MM.1S (cell line): ENCODE results near the gene JHY.

Experiments used
- EZH2 ChIP-seq: fragments of 300-600 bp; sonication (generic); optimal IDR thresholded peaks from 2 replicates; pipeline ENCODE3; 2017; ENCODE audit warnings: low read depth, mild to moderate bottlenecking, antibody characterized with exemption, low read length, mixed read lengths
- EZH2phosphoT487 ChIP-seq: fragments of 300-600 bp; sonication (generic); IDR thresholded peaks from 2 replicates; pipeline ENCODE4 v1.6.1; 2018; ENCODE audit warnings: antibody characterized with exemption, low read length
- TF ChIP-seq, protein P1 (sequence below): fragments of 300-600 bp; sonication (generic); IDR thresholded peaks from 2 replicates; pipeline ENCODE4 v1.5.1; 2016; ENCODE audit warnings: antibody characterized with exemption, low read length, mixed read lengths

DNA sequence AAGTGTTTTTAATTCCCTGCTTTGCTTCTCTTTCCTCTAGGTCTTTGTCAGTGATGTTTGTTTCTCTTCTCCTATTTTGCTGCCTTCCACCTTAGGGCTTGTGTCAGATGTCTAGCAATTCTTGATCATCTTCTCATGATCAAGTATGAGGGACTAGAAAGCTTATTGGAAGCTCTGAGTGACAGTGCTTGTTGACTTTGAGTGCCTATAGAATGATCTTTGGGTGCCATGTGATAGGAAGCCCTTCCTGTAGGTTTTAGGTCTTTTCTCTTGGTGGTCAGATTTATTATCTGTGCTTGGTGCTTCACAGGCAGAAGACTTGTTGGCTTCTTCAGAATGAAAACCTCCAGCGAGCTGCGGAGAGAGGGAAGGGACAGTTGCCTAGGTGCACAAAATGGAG is 56.0 kb downstream of the JHY start:
- TF ChIP-seq, protein P1, sequence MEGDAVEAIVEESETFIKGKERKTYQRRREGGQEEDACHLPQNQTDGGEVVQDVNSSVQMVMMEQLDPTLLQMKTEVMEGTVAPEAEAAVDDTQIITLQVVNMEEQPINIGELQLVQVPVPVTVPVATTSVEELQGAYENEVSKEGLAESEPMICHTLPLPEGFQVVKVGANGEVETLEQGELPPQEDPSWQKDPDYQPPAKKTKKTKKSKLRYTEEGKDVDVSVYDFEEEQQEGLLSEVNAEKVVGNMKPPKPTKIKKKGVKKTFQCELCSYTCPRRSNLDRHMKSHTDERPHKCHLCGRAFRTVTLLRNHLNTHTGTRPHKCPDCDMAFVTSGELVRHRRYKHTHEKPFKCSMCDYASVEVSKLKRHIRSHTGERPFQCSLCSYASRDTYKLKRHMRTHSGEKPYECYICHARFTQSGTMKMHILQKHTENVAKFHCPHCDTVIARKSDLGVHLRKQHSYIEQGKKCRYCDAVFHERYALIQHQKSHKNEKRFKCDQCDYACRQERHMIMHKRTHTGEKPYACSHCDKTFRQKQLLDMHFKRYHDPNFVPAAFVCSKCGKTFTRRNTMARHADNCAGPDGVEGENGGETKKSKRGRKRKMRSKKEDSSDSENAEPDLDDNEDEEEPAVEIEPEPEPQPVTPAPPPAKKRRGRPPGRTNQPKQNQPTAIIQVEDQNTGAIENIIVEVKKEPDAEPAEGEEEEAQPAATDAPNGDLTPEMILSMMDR = no peak
- TF ChIP-seq EZH2 (no peak), EZH2phosphoT487 (no peak)
